UCSD-AML1 (cell line): Measurements from ENCODE around the gene PRR20D.
"Not testable (repeated sequence)": the region's sequence is repeated elsewhere in the genome, so short reads cannot be mapped to it uniquely, and the experiment has no call there.

Source experiments
- DNase-seq: peaks from one replicate; lab custom pipeline; 2025; ENCODE audit not compliant: unreplicated experiment; lab: John Stamatoyannopoulos, UW

PRR20D gene

DNA sequence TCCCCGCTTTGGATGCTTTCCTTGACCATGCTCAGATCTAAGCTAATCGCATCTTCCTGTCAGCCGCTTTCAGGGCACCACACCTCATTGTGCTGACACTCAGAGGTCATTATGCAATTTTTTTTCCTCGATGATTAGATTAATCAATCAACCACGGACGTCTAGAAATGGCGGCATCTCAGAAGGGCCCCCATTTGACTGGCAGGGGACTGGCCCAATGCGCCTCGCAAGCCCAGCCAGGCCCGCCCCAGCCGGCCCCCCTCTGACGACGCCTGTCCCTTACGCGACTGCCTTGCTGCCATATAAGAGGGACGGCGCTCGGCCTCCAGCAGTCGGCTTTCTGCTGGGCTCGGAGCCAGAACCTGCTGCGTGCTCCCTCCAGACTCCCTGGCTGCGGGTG is at the start of gene PRR20D:
PRR20D (plus strand) TSS at position 301 of the 400 bp plus-strand sequence. CDS start 387 bp downstream, outside the sequence.
- DNase-seq: not testable (repeated sequence)

GRCh38 chr13:57114945-57115344 is 45.5 kb upstream of the PRR20D start:
- DNase-seq: no peak

DNA sequence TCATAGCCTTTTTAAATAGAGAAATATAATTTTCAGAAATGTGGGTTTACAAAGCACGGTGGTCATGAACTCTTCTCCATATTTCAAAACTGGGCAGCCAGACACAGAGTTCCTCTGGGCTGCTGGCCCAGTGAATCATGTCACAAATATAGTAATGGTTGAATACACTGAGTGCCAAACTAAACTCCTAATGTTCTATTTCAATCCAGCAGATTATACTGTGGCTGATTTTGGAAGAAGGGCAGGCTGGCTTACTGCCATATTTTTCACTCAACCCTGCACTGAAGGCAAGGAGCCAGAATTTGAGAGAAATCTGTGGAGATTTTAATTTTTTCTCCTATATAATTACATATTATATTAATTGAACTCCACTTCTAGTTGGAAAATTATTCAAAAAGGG is 36.8 kb upstream of the PRR20D start:
- no peak for DNase-seq

DNA sequence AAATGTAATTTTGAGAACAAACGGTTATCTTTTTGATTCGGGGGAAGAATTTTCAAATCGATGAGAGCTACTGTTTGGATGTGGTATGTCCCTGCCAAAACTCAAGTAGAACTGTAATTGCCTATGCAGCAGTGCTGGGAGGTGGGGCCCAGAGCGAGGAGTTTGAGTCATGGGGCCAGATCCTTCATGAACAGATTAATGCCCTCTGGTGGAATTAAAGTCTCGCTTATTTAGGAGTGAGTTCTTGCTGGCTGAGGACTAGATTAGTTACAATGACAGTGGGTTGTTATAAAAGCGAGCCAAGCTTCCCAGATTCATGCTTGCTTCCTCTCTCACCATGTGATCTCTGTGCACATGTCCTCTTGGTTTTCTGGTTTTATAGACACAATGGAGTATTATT is 31.5 kb upstream of the PRR20D start:
- no peak for DNase-seq

- no peak for DNase-seq
Observed at GRCh38 chr13:57136093-57136492, 24.3 kb upstream of the PRR20D start.

DNA sequence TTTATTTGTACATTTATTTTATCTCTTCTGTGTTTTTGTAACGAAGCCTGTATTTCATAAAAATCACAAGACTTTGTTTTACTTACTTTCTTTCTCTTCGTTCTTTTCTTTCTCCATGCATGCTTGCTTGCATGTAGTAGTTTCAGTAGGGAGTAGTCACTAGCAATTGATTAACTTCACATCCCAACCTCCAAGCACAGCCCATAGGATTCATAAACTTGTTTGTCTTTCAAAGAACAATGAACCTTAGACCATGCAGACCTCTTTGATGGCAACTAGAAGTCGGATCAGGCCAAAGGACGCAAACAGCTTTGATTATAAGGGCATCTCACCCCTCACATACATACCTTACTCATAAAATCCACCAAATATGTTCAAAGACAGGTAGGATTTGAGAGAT is 22.8 kb upstream of the PRR20D start:
- DNase-seq: no peak

- no peak for DNase-seq
Observed at GRCh38 chr13:57138988-57139387, 21.4 kb upstream of the PRR20D start.

GRCh38 chr13:57139781-57140180 is 20.7 kb upstream of the PRR20D start:
- DNase-seq: not testable (repeated sequence)

GRCh38 chr13:57140235-57140968 is 20.0 kb upstream of the PRR20D start, which contains the start of gene PRR20A:
Gene PRR20A, plus strand, starts transcription at chr13:57140918. Its CDS starts 387 bp downstream, at chr13:57141305.
- not testable (repeated sequence) for DNase-seq

- DNase-seq: not testable (repeated sequence)
Observed at GRCh38 chr13:57147188-57147587, 13.2 kb upstream of the PRR20D start, which contains the start of gene PRR20B. Gene PRR20B, plus strand, starts transcription at chr13:57147488. Its CDS starts 387 bp downstream, at chr13:57147875.

GRCh38 chr13:57148106-57148505 is 12.3 kb upstream of the PRR20D start:
- not testable (repeated sequence) for DNase-seq

GRCh38 chr13:57153761-57154160 is 6.7 kb upstream of the PRR20D start, which contains the start of gene PRR20C:
Gene PRR20C, plus strand, starts transcription at chr13:57154061. Its CDS starts 387 bp downstream, at chr13:57154448.
- not testable (repeated sequence) for DNase-seq

- not testable (repeated sequence) for DNase-seq
Observed at GRCh38 chr13:57166897-57167296, 6.5 kb downstream of the PRR20D start, which contains the start of gene PRR20E. Gene PRR20E, plus strand, starts transcription at chr13:57167197. Its CDS starts 387 bp downstream, at chr13:57167584.

DNA sequence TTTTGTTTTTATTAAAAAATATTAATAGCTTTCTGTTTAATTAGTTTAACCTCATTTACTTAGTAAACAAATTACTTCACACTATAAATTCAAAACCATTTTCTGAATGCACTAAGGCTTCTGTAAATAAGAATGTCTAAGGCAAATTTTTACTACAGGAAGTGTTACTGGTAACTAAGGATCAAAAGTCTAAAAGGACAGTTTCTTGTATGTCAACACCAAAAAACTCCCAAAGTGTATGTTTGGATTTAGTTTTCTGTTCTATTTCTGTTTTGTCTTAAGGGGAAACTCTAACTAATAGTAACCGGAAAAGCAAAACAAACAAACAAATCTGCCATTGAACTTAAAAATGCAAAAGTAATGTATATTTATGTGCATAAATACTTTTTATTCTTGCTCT is 31.2 kb downstream of the PRR20D start:
- no peak for DNase-seq

DNA sequence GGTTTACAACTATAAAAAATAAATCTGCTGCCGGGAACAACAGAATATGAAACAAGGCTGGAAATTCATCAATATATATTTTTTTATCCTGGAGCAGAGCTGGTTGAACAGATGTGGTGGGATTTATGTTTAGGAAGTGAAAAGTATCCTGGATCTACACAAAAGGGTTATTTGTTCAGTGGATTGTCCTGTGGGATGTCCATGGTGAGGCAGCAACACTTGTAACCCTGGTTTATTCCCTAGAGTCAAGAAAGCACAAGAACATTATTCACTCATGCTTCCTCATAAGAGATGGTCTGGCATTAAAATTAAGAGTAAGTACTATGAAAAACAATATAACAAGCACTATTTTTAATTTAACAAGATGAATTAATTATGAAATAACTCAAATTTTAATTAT is 52.6 kb downstream of the PRR20D start:
- no peak for DNase-seq
